K562 (cell line): ENCODE measurements around the gene ACER2. TPM values are rescaled to one million over a fixed set of nuclear protein-coding genes. Genes with fewer than 3 reads are reported as not detected.

Experiments
- DACH1 ChIP-seq: fragments of 450-650 bp; IDR thresholded peaks from 2 replicates; pipeline ENCODE4 v1.6.1; 2018; ENCODE audit not compliant: partially characterized antibody
- DEAF1 ChIP-seq: fragments of 450-650 bp; formaldehyde crosslinking; IDR thresholded peaks from 2 replicates; pipeline ENCODE4 v1.4.0; 2020; ENCODE audit warnings: mild to moderate bottlenecking, moderate library complexity
- ELK1 ChIP-seq: sonication (generic); formaldehyde crosslinking; IDR thresholded peaks from 2 replicates; pipeline ENCODE4 v1.8.1; 2022; ENCODE audit warnings: missing genetic modification reagents
- ILF3 ChIP-seq: fragments of 450-650 bp; IDR thresholded peaks from 2 replicates; pipeline ENCODE4 v1.6.1; 2018; ENCODE audit warnings: antibody characterized with exemption, mild to moderate bottlenecking, moderate library complexity, borderline replicate concordance
- MGA ChIP-seq: fragments of 450-650 bp; IDR thresholded peaks from 2 replicates; pipeline ENCODE4 v1.6.1; 2016; ENCODE audit warnings: mild to moderate bottlenecking, moderate library complexity
- VEZF1 ChIP-seq: fragments of 200-800 bp; sonication (Bioruptor generic); IDR thresholded peaks from 2 replicates; pipeline ENCODE4 v1.6.1; 2017; ENCODE audit warnings: missing genetic modification characterization, missing compliant biosample characterization
- polyA plus RNA-seq, 8 experiments: library from polyadenylated mRNA; depleted of rRNA in 4 of 8; stranded (reverse) in 5 of 8; unstranded in 3 of 8; fragments of >200 nt; fragmentation: Nextera tagmentation in 2 of 8; fragmentation: Illumina TruSeq in 1 of 8; extraction: Ambion mirVana in 2 of 8; extraction: Trizol in 1 of 8; gene quantifications; 2 replicates each; pipeline versions ENCODE4 v1.2.1 to v1.2.3, GENCODE V29; 2011 to 2014; ENCODE audit warnings: inconsistent platforms in 1 of 8, missing spikeins in 1 of 8
- total RNA-seq, 7 experiments: library from RNA; depleted of rRNA in 6 of 7; stranded (reverse); fragments of >200 nt in 6 of 7; fragmentation: Illumina TruSeq in 2 of 7; extraction: Trizol in 2 of 7; gene quantifications; 2 replicates each; pipeline versions ENCODE4 v1.2.1 to v1.2.3, GENCODE V29; 2011 to 2021; ENCODE audit warnings: low replicate concordance in 1 of 7

The ACER2 gene
- total and polyA plus RNA-seq, 9 of the 15 experiments (the other 6 are each of a cell fraction or from before 2014, with no cell fraction given), result 0.17 to 4.6 (median 3.0) TPM

GRCh38 chr9:19480345-19480744, 71.5 kb downstream of the ACER2 start (continued):
- TF ChIP-seq MGA, result no peak
- no peak for TF ChIP-seq ILF3
- no peak for TF ChIP-seq DEAF1 (CRISPR knock-in tag)
- no peak for TF ChIP-seq DACH1
- no peak for TF ChIP-seq ELK1 (CRISPR knock-in tag)
- TF ChIP-seq VEZF1 (CRISPR knock-in tag), result no peak
